Measurements from ENCODE around the gene HHLA2. TPM values are rescaled to one million over a fixed set of nuclear protein-coding genes. Genes with fewer than 3 reads are reported as not detected.

The HHLA2 gene
- polyA plus RNA-seq, 3 donors = 0.13 TPM; not detected in 2

DNA sequence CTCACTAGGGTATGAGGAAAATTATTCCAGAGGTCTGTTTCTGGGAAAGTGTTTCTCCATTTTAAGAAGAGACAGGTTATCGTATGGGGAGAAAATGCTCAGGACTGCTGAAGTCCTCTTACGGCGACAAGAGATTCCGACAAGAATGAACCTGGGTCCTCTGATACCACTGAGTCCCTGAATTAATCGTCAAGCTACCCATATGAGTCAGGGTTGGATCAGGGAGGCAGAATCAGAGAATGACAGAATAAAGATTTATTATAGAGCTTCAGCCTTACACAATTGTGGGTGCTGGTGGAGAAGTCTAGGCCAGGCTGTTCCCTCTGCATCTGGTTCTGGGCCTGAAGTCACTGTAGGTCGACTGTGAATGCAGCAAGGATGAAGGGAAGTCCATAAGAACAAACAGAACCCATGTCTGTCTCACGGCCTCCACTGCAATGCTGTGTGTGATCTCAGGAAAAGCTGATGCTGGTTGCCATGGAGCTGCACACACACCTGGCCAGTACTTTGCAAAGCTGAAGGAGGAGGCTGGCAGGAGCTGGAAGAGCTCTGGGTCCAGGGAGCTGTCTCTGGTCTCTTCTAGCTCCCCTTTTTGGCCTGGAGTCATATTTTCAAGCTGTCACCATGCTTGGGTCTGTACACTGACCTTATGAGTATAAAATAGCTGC, 83.9 kb downstream of the HHLA2 start:
- Histone ChIP-seq H3K36me3 (replicated peaks in 1 of 2; ENCODE audit: control insufficient read depth in 1 of 2, insufficient read depth in 2 of 2, low read length in 2 of 2) (no peaks in the 10 kb centered on the region), H3K4me1 (ENCODE audit: control insufficient read depth in 1 of 2, insufficient read depth in 2 of 2, low read length in 2 of 2) (no peaks in the 10 kb centered on the region), H3K27ac (ENCODE audit: low read depth in 1 of 2, low read length in 2 of 2) (no peak overlapping the region), H3K9me3 (replicated peaks in 1 of 2; ENCODE audit: control insufficient read depth in 1 of 2, insufficient read depth in 1 of 2, low read length in 2 of 2) (no peaks in the 10 kb centered on the region), H2AFZ (ENCODE audit: insufficient read depth, low read depth, low read length, poor library complexity, severe bottlenecking) (no peak overlapping the region), H3K4me3 (replicated peaks in 1 of 3; ENCODE audit: low read depth in 2 of 3, low read length in 3 of 3) (no peak overlapping the region), H3K4me2 (replicated peaks; ENCODE audit: extremely low read depth, low read length, poor library complexity, severe bottlenecking) (no peak overlapping the region), H3K79me2 (ENCODE audit: insufficient read depth, low read length) (no peaks in the 10 kb centered on the region), H3K27me3 (ENCODE audit: control insufficient read depth in 2 of 2, insufficient read depth in 2 of 2, low read length in 2 of 2) (no peaks in the 10 kb centered on the region), H3K9ac (ENCODE audit: insufficient read depth, low read length, poor library complexity, severe bottlenecking) (no peak overlapping the region), H4K20me1 (ENCODE audit: insufficient read depth, low read length) (no peaks in the 10 kb centered on the region)
- TF ChIP-seq CTCF (IDR thresholded peaks at IDR 0.05) = no peak
- no peak for DNase-seq
- H3K4me3 Mint-ChIP-seq = no peak overlapping the region
- H3K27ac Mint-ChIP-seq = peak overlapping the region in 1 of 7 donors; percentile 18
- no peaks in the 10 kb centered on the region for H3K27me3 Mint-ChIP-seq (ENCODE audit: low read depth in 3 of 3)
- peaks cover 0 to 3% (median 0%) of the 10 kb centered on the region in 7 donors for H3K9me3 Mint-ChIP-seq
- WGBS (ENCODE audit: insufficient coverage) = 100% methylated on average over 6 of the region's 7 CpGs
- H3K4me1 Mint-ChIP-seq = no peaks in the 10 kb centered on the region
- H3K36me3 Mint-ChIP-seq = no peaks in the 10 kb centered on the region
- intact Hi-C loops (cut with micrococcal nuclease) = no loop called here

- no peak for TF ChIP-seq CTCF (IDR thresholded peaks at IDR 0.05)
Observed at GRCh38 chr3:108381529-108382140, 85.3 kb downstream of the HHLA2 start.

More at GRCh38 chr3:108381529-108382140, 85.3 kb downstream of the HHLA2 start:
- no peak overlapping the region for H3K27ac ChIP-seq (ENCODE audit: low read depth in 1 of 2, low read length in 2 of 2)
- H3K9me3 ChIP-seq (replicated peaks in 1 of 2; ENCODE audit: control insufficient read depth in 1 of 2, insufficient read depth in 1 of 2, low read length in 2 of 2) = no peaks in the 10 kb centered on the region
- intact Hi-C loops (cut with micrococcal nuclease) = no loop called here
- H3K4me3 ChIP-seq (replicated peaks in 1 of 3; ENCODE audit: low read depth in 2 of 3, low read length in 3 of 3) = no peak overlapping the region
- no peaks in the 10 kb centered on the region for H3K36me3 ChIP-seq (replicated peaks in 1 of 2; ENCODE audit: control insufficient read depth in 1 of 2, insufficient read depth in 2 of 2, low read length in 2 of 2)
- H3K4me3 Mint-ChIP-seq = no peak overlapping the region
- no peaks in the 10 kb centered on the region for H3K79me2 ChIP-seq (ENCODE audit: insufficient read depth, low read length)
- no peaks in the 10 kb centered on the region for H3K27me3 ChIP-seq (ENCODE audit: control insufficient read depth in 2 of 2, insufficient read depth in 2 of 2, low read length in 2 of 2)
- no peaks in the 10 kb centered on the region for H3K4me1 ChIP-seq (ENCODE audit: control insufficient read depth in 1 of 2, insufficient read depth in 2 of 2, low read length in 2 of 2)
- H3K4me1 Mint-ChIP-seq = peaks cover 3% of the 10 kb centered on the region
- H3K9me3 Mint-ChIP-seq = peaks cover 0 to 3% (median 0%) of the 10 kb centered on the region in 7 donors
- DNase-seq = no peak
- no peaks in the 10 kb centered on the region for H3K36me3 Mint-ChIP-seq
- no peaks in the 10 kb centered on the region for H4K20me1 ChIP-seq (ENCODE audit: insufficient read depth, low read length)
- H3K27me3 Mint-ChIP-seq (ENCODE audit: low read depth in 3 of 3) = peaks cover 0 to under 1% (median 0%) of the 10 kb centered on the region in 3 donors
- no peak overlapping the region for H3K4me2 ChIP-seq (replicated peaks; ENCODE audit: extremely low read depth, low read length, poor library complexity, severe bottlenecking)
- no peak overlapping the region for H3K27ac Mint-ChIP-seq
- H3K9ac ChIP-seq (ENCODE audit: insufficient read depth, low read length, poor library complexity, severe bottlenecking) = no peak overlapping the region
- no peak overlapping the region for H2AFZ ChIP-seq (ENCODE audit: insufficient read depth, low read depth, low read length, poor library complexity, severe bottlenecking)
- 100% methylated on average over 2 of the region's 3 CpGs for WGBS (ENCODE audit: insufficient coverage)
